PFSK-1 (cell line): ENCODE data around the gene HBS1L.

Experiments used
- FOXP2 ChIP-seq: optimal IDR thresholded peaks from 2 replicates; pipeline ENCODE3; 2011; ENCODE audit warnings: borderline replicate concordance, control low read depth, inconsistent platforms; ENCODE audit not compliant: insufficient read depth; ENCODE audit errors: extremely low read length, extremely low read depth
- POLR2AphosphoS5 ChIP-seq: IDR thresholded peaks from 2 replicates; pipeline ENCODE4 v1.6.1; 2012; ENCODE audit warnings: low read depth, mild to moderate bottlenecking, control low read depth, low read length, moderate library complexity
- SIN3A ChIP-seq: IDR thresholded peaks from 2 replicates; pipeline ENCODE4 v1.6.1; 2012; ENCODE audit warnings: mild to moderate bottlenecking, low read length, moderate library complexity, borderline replicate concordance; ENCODE audit not compliant: insufficient read depth
- TAF1 ChIP-seq: IDR thresholded peaks from 2 replicates; pipeline ENCODE4 v1.6.1; 2012; ENCODE audit warnings: low read length, control low read depth, borderline replicate concordance; ENCODE audit not compliant: insufficient read depth
- TF ChIP-seq, protein P1 (sequence below), 2 experiments: IDR thresholded peaks; 2 replicates each; pipeline versions ENCODE4 v1.6.1 to v1.8.0; 2011 to 2012; ENCODE audit warnings: low read depth in 2 of 2, low read length in 2 of 2, control low read depth in 1 of 2, inconsistent platforms in 1 of 2, mild to moderate bottlenecking in 1 of 2, moderate library complexity in 1 of 2; ENCODE audit not compliant: insufficient read depth in 1 of 2

DNA sequence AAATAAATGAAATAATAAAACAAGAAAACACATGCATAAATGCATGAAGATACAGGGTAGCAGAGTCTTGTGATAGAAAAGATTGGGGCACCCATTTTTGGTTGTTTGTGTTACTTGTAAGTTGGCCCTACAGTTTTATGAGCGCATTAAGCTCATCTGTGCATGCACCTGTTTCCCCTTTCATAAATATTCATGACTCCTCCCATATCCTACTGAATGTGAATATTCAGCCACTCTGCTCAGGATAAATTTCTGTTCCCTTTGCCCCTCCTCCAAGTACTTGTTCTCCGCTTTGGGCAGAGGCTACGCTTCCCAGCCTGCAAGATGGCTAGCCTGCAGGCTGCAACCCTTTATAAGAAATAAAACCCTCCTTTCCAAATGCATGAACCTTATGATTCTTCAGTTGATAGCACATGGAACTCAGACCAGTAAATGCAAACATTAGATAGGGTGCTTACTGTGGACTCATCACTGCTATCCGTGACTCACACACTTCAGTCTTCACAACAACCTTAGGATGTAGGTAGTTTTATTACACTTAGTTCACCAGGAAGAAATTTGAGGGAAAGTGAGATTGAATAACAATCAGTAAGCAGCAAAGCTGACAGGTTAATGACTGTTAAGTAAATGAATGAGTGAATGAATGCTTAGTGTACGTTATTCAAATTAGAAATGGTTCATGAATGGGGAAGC lies 119.7 kb downstream of the HBS1L start:
- TF ChIP-seq POLR2AphosphoS5, result no peak
- no peak for TF ChIP-seq SIN3A
- TF ChIP-seq TAF1, result no peak
- TF ChIP-seq, protein P1, sequence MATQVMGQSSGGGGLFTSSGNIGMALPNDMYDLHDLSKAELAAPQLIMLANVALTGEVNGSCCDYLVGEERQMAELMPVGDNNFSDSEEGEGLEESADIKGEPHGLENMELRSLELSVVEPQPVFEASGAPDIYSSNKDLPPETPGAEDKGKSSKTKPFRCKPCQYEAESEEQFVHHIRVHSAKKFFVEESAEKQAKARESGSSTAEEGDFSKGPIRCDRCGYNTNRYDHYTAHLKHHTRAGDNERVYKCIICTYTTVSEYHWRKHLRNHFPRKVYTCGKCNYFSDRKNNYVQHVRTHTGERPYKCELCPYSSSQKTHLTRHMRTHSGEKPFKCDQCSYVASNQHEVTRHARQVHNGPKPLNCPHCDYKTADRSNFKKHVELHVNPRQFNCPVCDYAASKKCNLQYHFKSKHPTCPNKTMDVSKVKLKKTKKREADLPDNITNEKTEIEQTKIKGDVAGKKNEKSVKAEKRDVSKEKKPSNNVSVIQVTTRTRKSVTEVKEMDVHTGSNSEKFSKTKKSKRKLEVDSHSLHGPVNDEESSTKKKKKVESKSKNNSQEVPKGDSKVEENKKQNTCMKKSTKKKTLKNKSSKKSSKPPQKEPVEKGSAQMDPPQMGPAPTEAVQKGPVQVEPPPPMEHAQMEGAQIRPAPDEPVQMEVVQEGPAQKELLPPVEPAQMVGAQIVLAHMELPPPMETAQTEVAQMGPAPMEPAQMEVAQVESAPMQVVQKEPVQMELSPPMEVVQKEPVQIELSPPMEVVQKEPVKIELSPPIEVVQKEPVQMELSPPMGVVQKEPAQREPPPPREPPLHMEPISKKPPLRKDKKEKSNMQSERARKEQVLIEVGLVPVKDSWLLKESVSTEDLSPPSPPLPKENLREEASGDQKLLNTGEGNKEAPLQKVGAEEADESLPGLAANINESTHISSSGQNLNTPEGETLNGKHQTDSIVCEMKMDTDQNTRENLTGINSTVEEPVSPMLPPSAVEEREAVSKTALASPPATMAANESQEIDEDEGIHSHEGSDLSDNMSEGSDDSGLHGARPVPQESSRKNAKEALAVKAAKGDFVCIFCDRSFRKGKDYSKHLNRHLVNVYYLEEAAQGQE (IDR thresholded peaks at IDR 0.05; ENCODE audit: insufficient read depth in 1 of 2, low read depth in 2 of 2, low read length in 2 of 2), result no peak
- TF ChIP-seq FOXP2, result no peak
